Loucy (cell line): ENCODE results near the gene OTUD1.

ENCODE experiments used
- H2AFZ ChIP-seq: fragments of 200-600 bp; sonication (generic); 2 replicates; pipeline ENCODE4 v1.6.0; 2016; ENCODE audit warnings: antibody characterized with exemption, mild to moderate bottlenecking, low read length, moderate library complexity
- H3F3A ChIP-seq: fragments of 200-600 bp; 2 replicates; pipeline ENCODE4 v1.6.0; 2016; ENCODE audit warnings: antibody characterized with exemption, low read depth, mild to moderate bottlenecking
- H3K27me3 ChIP-seq: fragments of 200-600 bp; sonication (generic); 2 replicates; pipeline ENCODE4 v1.6.1; 2014; ENCODE audit warnings: low read length, mild to moderate bottlenecking; ENCODE audit not compliant: insufficient read depth, poor library complexity, severe bottlenecking
- H3K36me3 ChIP-seq: fragments of 200-600 bp; sonication (generic); 2 replicates; pipeline ENCODE4 v1.6.1; 2016; ENCODE audit warnings: low read length; ENCODE audit not compliant: insufficient read depth
- H3K4me1 ChIP-seq: fragments of 200-600 bp; sonication (generic); 2 replicates; pipeline ENCODE4 v1.5.1; 2014; ENCODE audit warnings: low read length, mild to moderate bottlenecking; ENCODE audit not compliant: insufficient read depth, poor library complexity, severe bottlenecking
- H3K4me2 ChIP-seq: fragments of 200-600 bp; sonication (generic); 2 replicates; pipeline ENCODE4 v1.6.0; 2014; ENCODE audit warnings: antibody characterized with exemption, low read length, low read depth, mild to moderate bottlenecking; ENCODE audit not compliant: poor library complexity, severe bottlenecking
- H3K4me3 ChIP-seq: fragments of 200-600 bp; sonication (generic); 2 replicates; pipeline ENCODE4 v1.5.1; 2014; ENCODE audit warnings: low read length, mild to moderate bottlenecking, mixed read lengths; ENCODE audit not compliant: poor library complexity, severe bottlenecking
- H3K79me2 ChIP-seq: fragments of 200-600 bp; sonication (generic); 2 replicates; pipeline ENCODE4 v1.6.1; 2014; ENCODE audit warnings: low read length; ENCODE audit not compliant: insufficient read depth
- H3K9ac ChIP-seq: fragments of 200-600 bp; sonication (generic); 2 replicates; pipeline ENCODE4 v1.6.0; 2014; ENCODE audit warnings: mild to moderate bottlenecking, low read depth, low read length, moderate library complexity; ENCODE audit not compliant: poor library complexity, severe bottlenecking
- H3K9me2 ChIP-seq: fragments of 200-600 bp; sonication (generic); replicated peaks from 2 replicates; pipeline ENCODE4 v1.6.1; 2016; ENCODE audit warnings: low read depth, low read length, mixed read lengths
- H3K9me3 ChIP-seq: fragments of 200-600 bp; sonication (generic); 2 replicates; pipeline ENCODE4 v1.6.1; 2014; ENCODE audit warnings: mild to moderate bottlenecking, antibody characterized with exemption, low read length, low read depth; ENCODE audit not compliant: insufficient read depth
- H4K20me1 ChIP-seq: fragments of 200-600 bp; sonication (generic); 2 replicates; pipeline ENCODE4 v1.6.0; 2014; ENCODE audit warnings: antibody characterized with exemption, low read length, mild to moderate bottlenecking; ENCODE audit not compliant: insufficient read depth, poor library complexity, severe bottlenecking
- CTCF ChIP-seq: fragments of 200-600 bp; sonication (generic); conservative IDR thresholded peaks from 2 replicates; pipeline ENCODE4 v1.5.1; 2014; ENCODE audit warnings: mild to moderate bottlenecking, antibody characterized with exemption, low read length
- EZH2phosphoT487 ChIP-seq: fragments of 200-600 bp; IDR thresholded peaks from 2 replicates; pipeline ENCODE4 v1.6.1; 2018; ENCODE audit warnings: antibody characterized with exemption, mild to moderate bottlenecking, moderate library complexity, borderline replicate concordance

The OTUD1 gene

DNA sequence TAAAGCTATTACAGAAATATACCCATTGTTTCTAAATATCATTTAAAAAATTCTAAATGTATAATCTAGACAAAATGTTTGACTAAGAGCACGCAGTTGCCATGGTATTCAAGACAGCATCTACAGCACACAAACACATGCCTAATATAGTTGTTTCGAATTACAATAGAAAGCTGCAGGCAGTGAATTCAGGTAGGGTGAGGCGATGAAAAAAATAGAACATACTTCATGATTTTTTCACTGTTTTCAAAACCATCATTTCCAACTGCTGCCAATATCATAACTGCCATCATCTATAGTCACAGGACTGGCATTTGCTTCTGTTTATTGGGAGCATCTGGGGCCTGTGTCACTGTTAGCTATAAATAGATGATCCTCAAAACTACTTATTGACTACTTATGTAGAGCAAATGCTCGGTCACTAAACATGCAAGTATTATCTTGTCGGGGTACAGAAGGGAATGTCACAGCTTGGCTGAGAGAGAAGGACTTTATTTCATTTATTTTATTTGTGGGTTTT is 34.4 kb upstream of the OTUD1 start:
- H3K4me2 ChIP-seq = no peak overlapping the region
- no peaks in the 10 kb centered on the region for H3K4me1 ChIP-seq
- H3K9ac ChIP-seq = no peak overlapping the region
- H2AFZ ChIP-seq = no peak overlapping the region
- H3K36me3 ChIP-seq = no peaks in the 10 kb centered on the region
- H3K27me3 ChIP-seq = no peaks in the 10 kb centered on the region
- no peaks in the 10 kb centered on the region for H3K9me2 ChIP-seq
- no peaks in the 10 kb centered on the region for H3K9me3 ChIP-seq
- no peak overlapping the region for H3K4me3 ChIP-seq
- no peaks in the 10 kb centered on the region for H3K79me2 ChIP-seq
- H3F3A ChIP-seq = no peaks in the 10 kb centered on the region
- H4K20me1 ChIP-seq = no peaks in the 10 kb centered on the region
- TF ChIP-seq CTCF = no peak
- TF ChIP-seq EZH2phosphoT487 = no peak

DNA sequence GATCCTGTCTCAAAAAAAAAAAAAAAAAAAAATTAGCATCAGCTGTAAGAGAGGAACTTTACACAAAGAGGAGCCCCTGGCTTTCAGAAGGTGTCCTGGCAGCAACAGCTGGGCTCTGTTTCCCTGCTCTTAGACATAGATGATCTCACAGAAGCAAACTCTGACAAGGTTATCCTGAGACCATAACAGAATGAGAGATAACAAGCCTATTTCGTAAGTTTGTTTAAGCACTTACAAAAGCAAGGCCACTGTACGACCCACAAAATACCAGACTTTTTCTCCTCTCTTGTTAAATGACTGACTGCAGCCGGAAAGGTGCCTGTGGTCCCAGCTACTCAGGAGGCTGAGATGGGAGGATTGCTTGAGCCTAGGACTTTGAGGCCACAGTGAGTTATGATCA is 33.3 kb upstream of the OTUD1 start:
- Histone ChIP-seq H3K9me2 (no peaks in the 10 kb centered on the region), H4K20me1 (no peaks in the 10 kb centered on the region), H3K9me3 (no peaks in the 10 kb centered on the region), H2AFZ (no peak overlapping the region), H3K4me3 (no peak overlapping the region), H3K36me3 (no peaks in the 10 kb centered on the region), H3F3A (no peaks in the 10 kb centered on the region), H3K4me2 (no peak overlapping the region), H3K27me3 (no peaks in the 10 kb centered on the region), H3K79me2 (no peaks in the 10 kb centered on the region), H3K4me1 (no peaks in the 10 kb centered on the region), H3K9ac (no peak overlapping the region)
- TF ChIP-seq CTCF = no peak
- no peak for TF ChIP-seq EZH2phosphoT487

DNA sequence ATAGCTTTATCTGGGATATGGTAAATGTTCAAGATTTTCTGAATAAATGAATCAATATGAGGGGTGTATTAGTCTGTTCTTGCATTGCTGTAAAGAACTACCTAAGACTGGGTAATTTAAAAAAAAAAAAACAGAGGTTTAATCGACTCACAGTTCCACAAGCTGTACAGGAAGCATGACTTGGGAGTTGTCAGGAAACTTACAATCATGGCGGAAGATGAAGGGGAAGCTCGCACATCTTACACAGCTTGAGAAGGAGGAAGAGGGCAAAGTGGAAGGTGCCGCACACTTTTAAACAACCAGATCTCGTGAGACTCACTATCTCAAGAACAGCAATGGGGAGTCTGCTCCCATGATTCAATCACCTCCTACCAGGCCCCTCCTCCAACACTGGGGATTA is 32.5 kb upstream of the OTUD1 start:
- no peak overlapping the region for H3K4me2 ChIP-seq
- H3K9me3 ChIP-seq = no peaks in the 10 kb centered on the region
- H3K4me1 ChIP-seq = no peaks in the 10 kb centered on the region

More for the DNA sequence above, 32.5 kb upstream of the OTUD1 start:
- H3K79me2 ChIP-seq = no peaks in the 10 kb centered on the region
- H3F3A ChIP-seq = no peaks in the 10 kb centered on the region
- no peaks in the 10 kb centered on the region for H3K36me3 ChIP-seq
- no peak for TF ChIP-seq EZH2phosphoT487
- no peak for TF ChIP-seq CTCF
- no peaks in the 10 kb centered on the region for H4K20me1 ChIP-seq
- H3K9me2 ChIP-seq = no peaks in the 10 kb centered on the region
- no peak overlapping the region for H2AFZ ChIP-seq
- no peaks in the 10 kb centered on the region for H3K27me3 ChIP-seq
- no peak overlapping the region for H3K4me3 ChIP-seq
- no peak overlapping the region for H3K9ac ChIP-seq
